GM18499 (cell line): Measurements from ENCODE around the gene YWHAG.
"Not testable (repeated sequence)": the region's sequence is repeated elsewhere in the genome, so short reads cannot be mapped to it uniquely, and the experiment has no call there.

Source experiments
- ATAC-seq: cut with Tn5 transposase; IDR thresholded peaks from one replicate; pipeline ENCODE4 v1.9.1; 2021; ENCODE audit warnings: moderate number of reproducible peaks; ENCODE audit not compliant: insufficient read depth, unreplicated experiment

Gene YWHAG

DNA sequence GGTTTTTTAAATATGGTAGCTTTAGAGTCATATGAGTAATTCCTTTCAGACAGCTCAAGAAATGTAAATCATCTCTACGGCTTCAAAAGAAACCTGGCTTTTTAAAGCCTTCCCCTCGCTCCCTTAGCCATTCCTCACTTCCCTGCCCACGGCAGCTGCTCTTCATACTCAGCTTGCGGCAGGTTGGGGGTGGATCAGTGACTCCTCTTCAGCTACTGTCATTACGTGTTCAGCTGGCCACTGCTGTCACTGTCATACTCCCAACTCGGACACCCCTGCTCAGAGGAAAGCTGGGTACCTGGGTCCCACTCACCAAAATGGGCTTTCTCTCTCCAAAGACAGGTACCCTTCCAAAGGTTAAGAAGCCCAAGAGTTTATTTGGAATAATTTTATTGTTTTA is 6.6 kb downstream of the YWHAG start:
- ATAC-seq, result no peak

DNA sequence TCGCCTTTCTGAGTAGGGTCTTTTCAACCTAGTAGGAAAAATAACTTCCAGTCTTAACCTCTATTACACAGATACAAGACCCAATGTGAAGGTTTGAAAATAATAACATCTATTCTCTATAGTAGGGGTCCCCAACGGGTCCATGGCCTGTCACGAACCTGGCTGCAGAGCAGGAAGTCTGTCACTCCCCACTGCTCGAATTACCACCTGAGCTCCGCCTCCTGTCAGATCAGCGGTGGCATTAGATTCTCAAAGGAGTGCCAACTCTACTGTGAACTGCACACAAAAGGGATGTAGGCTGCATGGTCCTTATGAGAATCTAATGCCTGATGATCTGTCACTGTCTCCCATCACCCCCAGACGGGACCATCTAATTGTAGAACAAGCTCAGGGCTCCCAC is 7.4 kb downstream of the YWHAG start:
- no peak for ATAC-seq

DNA sequence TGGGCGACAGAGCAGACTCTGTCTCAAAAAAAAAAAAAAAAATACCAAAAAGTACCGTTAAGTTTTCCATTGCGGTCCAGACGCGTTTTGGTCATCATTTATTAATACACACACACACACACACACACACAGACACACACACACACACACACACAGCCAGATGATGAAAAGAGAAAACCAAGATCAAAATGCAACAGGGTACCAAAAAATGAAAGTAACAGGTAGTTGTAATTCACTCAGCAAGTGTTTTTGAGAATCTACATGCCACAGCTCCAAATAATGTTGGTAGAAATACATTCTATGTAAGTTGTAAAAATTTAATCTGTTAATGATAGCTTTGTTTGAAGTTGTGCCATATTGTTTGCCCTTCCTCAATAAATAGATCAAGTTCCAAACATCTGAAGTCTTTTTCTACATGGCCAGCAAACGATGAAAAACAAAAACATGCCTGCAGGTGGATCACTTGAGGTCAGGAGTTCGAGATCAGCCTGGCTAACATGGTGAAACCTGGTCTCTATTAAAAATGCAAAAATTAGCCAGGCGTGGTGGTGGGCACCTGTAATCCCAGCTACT is 9.4 kb downstream of the YWHAG start:
- no peak for ATAC-seq

DNA sequence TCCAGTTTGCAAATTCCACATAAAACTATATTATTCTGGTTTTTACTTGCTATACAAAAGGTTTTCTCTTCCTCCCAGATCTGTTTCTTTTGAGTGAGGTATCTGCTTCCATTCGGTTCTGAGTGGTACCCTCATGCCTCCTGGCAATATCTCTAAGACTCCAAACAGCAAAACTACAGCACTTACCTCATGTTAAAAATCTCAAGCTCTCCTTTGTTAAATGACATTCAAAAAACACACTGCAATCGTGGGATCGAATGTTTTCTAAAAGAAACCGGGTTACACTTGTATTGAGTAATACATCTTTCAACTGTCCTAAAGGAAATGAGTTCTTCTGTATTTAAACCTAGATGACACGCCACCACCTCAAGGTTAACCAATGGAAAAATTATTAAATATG is 11.1 kb downstream of the YWHAG start:
- no peak for ATAC-seq

DNA sequence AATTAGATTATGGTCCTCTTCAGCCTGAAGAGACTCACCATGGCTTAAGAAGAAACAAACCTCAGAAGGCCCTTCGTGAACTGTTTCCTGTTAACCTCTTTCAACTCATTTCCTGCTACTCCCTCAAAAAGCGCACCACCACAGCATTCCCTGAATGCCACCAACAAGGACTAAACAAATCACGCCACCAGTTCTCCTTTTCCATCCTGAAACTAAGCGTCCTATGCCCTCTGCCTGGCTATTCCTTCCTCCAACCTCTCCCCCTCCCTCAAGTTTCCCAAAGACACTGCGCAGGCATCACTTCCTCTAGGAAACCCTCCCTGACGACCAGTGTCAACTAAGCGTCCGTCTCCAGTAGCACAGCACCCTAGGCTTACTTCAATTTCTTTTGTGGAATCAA is 12.0 kb downstream of the YWHAG start:
- ATAC-seq, result no peak

DNA sequence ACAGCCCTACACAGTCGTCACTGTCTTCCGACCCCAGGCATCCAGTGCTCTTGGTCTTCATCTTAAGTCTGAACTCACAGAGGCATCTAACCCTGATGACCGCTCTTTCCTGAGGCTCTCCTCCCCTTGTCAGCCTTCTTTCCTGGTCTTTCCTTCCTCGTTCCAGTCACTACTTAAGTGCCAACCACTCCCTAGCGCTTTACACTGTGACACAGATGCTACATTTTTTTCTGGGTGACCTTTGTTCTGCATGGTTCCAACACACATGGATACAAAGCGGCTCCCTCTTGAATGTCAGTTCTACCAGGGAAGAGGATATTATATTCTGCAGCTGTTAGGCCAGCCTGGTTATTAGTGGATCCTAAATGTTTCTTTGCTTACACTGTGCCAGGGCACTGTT is 12.7 kb downstream of the YWHAG start:
- ATAC-seq, result no peak

DNA sequence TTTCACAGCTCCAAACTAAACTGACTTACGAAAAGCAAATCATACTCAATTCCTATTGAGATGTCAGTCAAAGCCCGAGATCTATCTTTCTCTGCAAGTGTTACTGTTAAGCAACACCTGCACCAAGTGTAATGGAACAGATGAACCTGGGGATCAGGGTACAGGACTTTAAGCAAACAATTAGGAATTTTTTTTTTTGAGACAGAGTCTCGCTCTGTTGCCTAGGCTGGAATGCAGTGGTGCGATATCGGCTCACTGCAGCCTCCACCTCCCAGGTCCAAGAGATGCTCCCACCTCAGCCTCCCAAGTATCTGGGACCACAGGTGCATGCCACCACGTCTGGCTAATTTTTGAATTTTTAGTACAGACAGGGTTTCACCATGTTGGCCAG is 14.9 kb downstream of the YWHAG start:
- ATAC-seq, result no peak

DNA sequence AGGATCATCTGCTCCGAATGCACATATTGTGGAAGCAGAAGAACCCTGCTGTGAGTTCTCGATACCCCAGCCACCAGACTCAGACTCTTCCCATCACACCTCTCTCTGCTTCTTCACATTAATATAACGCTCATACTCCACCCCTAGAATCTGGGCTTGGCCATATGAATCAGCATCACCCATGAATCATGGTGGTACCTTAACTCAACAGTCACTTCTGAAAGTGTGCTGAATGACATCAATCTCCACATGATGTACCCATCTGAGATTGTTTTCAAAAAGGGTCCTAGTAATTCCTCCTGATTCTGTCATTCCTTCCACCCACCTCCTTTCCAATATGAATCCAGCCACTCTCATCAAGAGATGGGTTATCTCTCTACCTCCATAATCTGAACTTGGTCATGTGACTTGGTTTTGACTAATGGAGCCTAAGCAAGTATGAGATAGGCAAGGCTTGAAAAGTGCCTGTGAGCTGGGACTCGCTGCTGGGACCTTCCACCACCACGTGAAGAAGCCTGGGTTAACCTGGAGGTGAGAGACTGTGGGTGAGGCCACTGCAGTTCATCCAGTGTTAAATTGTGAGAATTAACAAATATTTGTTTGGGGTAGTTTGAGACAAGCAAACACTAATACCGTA is 15.4 kb downstream of the YWHAG start:
- ATAC-seq, result no peak

DNA sequence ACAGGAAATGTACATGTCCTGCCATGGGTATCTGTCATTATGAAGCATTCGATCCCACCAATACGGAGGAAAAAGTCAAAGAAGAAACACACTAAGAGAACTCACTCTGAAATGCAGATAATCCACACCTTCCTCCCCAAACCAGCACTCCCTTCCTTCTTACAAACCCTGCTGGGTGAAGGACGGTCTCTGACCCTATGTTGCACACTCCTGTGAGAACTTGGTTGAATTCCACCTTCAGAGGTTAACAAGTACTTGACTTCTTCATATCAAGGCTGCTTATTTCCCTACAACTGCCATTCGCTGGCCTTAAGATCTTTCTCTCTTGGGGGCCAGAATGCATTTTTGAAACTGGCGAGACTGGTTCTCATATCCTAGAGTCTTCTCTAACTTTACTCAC is 16.6 kb downstream of the YWHAG start:
- ATAC-seq, result no peak

DNA sequence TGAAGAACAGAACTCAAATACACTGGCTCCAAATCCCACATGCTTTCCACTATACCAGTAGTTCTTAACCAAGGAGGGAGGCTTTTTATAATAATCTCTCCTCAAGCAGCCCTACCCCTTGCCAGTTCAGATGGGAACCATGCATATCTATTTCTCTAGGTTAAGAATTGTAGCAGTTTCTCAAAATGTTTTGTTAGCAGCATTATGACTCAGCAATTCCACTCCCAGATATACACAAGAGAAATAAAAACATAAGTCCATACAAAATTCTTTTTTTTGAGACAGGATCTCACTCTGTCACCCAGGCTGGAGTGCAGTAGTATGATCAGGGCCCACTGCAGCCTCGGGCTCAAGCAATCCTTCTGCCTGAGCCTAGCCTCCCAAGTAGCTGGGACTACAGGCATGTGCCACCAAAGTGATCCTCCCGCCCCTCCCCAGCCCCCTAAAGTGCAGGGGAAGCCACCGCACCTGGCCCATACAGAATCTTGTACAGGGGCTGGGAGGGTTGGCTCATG is 18.1 kb downstream of the YWHAG start:
- no peak for ATAC-seq

DNA sequence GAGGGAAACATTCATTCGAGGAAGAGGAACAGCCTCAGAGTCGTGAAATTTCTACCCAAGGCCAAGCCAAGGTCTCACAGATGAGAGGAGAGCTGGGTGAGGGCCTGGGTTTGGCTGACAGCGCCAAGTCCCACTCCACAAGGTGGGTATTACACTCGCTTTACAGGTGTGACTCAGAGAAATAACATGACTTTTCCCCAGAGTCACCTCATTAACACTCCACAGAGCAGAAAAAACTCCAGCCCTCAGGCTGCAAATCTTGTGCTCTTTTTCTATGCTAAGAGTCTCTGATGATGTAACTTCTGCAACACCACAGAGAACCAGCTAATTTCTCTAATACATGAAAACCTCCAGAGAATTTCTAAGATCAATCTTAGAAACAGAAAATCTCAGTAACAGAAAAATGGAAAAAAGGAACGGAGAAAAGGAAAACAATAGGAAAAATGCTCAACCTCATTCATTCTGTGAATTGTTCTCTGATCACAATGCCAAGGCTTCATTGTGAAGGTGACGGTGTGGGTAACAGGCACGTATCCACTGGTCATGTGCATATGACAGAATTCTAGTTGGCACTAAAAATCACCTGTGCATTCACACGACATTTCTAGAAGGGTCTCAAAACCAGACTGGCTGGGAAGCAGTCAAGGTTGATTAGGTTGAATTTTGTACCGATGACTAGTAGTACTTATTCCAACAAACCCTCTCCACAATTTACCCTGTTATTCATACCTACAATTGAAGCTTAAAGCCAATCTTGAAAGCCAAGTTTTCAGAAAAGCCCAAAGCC is 20.3 kb downstream of the YWHAG start:
- no peak for ATAC-seq

DNA sequence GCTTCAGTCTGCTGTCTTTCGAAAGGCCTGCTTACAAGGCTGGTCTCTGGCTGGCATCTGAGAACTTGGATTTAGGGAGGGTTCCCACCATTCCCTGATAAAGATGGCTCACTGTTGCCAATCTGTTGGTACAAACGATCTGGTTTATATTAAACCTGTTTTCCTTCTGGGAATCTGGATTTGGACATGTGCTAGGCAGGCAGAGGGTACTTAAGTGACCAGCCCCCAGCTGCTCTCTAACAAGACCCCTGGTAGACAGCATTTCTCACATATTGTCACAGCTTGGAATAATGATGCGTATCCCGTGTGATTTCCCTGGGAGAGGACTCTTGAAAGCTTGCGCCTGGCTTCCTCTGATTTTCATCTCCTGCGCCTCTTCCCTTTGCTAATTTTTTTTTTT is 21.6 kb downstream of the YWHAG start:
- no peak for ATAC-seq

DNA sequence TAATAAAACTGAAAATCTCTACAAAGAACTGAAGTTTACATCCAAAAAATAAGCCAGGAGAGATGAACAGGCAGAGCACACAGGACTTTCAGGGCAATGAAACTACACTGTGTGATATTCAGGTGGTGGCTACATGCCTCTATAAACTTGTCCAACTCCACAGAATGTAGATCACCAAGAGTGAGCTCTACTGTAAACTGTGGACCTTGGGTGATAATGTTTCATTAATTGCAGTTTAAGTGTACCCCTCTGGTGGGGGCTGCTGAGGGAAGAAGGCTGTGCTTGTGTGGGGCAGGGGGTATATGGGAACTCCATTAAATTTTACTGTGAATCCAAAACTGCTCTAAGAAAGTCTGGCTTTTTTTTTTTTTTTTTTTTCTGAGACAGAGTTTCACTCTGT is 22.7 kb downstream of the YWHAG start:
- no peak for ATAC-seq

DNA sequence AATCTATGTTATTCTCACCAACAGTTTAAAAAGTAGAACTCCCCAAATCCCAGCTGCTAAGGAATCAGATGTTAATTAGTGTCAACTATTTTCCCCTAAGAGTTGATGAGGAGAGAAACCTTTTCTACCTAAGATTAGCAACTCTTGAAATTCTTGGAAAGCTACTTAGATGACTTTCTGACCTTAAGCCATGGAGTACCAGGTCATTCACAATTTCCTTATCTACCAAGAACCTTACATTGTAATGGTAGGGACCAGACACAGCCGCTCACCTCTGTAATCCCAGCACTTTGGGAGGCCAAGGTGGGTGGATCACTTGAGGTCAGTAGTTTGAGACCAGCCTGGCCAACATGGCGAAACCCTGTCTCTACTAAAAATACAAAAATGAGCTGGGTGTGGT is 23.4 kb downstream of the YWHAG start:
- ATAC-seq, result not testable (repeated sequence)

DNA sequence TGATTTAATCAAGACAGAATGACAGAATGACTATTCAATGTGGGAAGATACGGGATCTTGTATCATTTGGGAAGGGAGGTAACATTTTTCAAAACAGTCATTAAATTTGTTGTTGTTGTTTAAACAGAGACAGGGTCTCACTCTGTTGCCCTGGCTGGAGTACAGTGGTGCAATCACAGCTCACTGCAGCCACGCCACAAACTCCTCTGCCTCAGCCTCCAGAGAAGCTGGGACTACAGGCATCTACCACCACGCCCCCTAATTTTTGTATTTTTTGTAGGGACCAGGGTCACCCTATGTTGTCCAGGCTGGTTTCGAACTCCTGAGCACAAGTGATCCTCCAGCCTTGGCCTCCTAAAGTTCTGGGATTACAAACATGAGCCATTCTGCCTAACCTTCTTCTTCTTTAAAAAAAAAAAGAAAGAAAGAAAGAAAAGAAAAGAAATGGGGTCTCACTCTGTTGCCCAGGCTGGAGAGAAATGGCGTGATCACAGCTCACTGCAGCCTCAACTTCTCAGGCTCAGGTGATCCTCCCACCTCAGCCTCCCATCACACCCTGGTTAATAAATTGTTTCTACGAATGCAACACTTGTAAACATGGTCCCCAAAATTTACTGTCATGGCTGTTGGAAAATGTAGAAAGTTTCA is 24.3 kb downstream of the YWHAG start:
- no peak for ATAC-seq

DNA sequence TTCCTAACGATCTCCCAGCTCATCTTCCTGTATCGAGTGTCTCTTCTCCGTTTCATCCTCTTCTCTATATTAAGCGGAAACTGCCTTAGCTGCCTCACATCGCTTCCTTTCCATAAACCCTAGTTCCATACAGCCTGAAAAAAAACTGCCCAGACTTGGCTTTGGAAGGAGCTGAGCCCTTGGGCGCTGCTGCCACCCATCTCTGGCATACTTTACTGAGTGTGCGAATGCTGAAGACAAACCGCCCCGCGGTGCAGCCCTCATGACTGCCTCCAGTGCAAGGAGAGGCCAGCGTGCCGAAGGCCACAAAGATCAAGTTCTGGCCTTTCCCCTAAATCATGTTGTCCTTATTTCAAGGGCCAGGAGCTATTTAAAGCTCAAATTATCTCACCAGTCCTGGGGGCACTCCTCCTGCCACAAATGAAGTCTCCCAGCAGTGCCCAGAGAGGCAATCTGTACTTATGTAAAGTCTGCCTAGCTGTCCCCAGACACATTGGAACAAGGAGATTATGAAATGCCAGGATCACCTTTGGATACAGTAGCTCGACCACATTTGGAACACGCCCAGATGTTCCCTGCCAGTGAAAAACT is 25.2 kb downstream of the YWHAG start:
- ATAC-seq, result no peak

DNA sequence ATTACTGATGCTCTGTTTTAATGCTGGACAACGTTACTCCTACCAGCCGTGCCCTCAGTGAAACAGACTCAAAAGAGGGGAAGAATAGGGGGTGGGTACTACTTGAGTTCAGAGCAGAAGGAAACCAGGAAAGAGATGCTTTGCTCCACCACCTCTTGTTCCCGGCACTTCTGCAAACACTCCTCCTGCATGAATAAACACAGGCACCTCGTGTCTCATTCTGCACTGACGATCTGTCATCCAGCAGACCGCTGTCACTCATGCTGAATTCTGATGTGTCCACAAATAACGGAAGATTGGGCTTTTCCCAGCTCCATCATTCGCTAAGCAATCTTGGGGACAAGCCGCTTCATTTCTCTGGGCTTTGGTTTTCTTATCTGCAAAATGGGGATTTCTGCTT is 26.7 kb downstream of the YWHAG start:
- ATAC-seq, result no peak

DNA sequence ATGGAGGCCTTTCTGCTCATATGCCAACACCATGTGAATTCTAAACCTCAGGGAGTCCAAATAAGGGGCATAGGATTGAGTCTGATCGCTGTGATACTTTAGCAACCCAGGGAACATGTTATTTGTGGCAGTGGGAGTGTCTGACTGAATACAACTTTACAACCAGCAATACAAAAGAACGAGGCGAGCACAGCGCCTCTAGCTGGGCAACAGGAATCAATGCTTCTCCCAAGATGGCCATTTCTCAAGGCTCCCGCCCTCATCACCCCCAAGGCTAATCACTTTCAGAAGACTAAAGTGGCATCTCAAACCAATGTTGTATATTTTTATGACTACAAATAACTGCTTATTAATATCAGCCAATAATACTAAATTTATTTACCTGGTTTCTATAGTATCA is 28.1 kb downstream of the YWHAG start:
- ATAC-seq, result no peak

DNA sequence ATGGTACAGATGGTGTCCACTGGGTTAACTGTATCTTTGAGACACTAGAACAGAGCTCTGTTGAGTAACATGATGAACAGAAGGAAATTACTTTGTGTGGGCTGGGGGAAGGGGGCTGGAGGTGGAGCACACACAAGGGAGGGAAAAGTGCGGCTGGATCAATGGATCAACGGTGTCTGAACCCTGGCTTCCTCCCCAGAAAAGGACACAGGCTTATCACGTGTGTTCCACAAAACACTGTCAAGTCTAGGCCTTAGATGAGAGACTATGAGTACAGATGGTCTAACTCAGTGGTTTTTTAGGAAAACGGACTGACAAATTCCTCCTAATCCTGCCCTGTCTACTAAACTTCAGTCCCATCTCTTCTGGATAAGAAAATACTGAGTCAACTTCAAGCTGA is 28.5 kb downstream of the YWHAG start:
- no peak for ATAC-seq

DNA sequence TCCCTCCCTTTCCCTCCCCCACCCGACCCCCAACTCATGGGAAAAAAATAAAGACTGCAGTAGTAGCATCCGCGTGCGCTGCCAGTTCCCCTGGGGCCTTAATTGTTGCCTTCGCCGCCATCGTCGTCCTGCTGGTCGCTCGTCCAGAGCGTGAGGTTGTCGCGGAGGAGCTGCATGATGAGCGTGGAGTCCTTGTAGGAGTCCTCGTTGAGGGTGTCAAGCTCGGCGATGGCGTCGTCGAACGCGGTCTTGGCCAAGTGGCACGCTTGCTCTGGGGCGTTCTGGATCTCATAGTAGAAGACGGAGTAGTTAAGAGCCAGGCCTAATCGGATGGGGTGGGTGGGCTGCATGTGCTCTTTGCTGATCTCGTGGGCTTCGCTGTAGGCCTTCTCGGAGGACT is 29.3 kb downstream of the YWHAG start:
- no peak for ATAC-seq

DNA sequence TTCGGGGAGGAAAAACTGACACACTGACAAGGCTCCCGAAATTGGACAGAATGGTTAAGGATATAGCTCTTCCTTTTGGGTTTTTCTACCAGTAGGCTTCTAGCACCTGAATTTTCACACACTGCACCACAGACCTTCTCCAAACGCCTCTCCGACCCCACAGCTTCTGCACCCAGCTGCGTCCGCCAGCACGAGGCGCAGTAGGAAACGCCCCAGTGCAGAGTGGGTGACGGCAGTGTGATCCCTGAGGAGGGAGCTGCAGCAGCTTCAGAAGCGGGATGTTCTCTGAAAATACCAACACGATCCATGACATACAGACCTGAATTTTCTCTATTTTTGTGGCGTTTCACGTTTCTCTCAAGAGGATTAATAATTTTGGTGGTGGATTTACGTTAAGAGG is 30.4 kb downstream of the YWHAG start:
- ATAC-seq, result no peak
